GM18526 (cell line): ENCODE results near the gene TET3.

Experiments
- POLR2A ChIP-seq: IDR thresholded peaks from 3 replicates; pipeline ENCODE4 v1.6.1; 2011; ENCODE audit not compliant: insufficient read length; ENCODE audit errors: extremely low read depth

TET3 gene

DNA sequence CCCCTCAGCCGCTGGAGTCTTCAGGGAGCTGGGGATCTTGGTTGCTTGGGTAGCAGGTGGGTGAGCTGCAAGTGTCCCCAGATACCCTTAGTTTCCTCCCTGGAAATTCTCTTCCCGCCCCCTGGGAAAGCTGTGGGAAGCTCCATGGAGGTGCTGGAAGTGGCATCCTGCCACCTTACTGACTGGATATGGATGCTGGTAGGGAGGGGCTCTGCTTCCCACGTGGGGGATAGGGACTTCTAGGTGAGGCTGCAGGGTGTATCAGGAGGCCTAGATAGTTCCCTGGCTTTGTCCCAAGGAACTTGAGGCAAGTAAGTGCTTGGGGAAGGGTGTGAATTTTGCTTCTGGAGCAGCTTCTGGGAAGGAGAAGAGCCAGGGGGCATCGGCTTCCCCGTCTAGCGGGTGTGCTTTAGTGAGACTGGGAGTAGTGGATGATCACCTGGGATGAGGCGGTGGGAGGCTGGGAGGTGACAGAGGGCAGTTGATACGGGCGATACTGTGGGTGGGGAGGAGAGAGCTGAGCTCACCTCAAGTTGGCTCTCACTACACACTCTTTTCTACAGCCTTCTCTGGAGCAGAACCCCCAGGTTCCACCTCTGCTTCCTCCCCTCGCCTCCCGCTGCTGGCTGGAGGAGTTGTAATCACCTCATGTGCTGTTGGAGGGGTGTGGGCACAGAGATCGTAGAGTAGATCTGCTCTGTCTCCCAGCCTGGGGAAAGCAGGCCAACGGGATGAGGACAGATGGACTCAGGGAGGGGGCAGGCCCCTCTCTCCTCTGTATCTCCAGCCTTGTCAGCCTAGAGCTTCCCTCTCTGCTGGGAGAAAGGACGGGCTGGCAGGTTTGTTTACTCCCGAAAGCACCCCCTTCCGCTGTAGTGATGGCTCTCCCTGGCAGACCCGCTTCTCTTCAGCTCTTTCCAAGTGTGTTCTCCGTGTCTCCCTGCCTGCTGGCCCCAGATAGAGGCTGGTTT lies 19.8 kb downstream of the TET3 start:
- no peak for TF ChIP-seq POLR2A

DNA sequence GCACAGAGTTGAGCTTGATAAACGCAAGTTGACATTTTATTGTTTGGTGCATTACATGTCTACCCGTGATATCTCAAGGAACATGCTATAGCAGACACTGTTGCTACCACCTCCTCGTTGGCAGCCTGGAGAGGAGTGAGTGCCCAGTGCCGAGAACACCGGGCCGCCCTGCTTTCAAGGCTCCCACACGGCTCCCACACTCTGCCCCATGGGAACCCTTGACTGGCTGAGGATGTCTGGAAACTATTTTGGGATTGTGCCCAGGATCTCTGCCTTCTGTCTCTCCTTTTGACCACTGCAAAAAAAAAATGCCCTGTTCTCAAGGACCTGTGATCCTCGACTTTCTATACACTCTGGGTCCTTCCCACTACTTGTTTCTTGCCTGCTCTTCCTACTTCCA lies 21.1 kb downstream of the TET3 start:
- no peak for TF ChIP-seq POLR2A

DNA sequence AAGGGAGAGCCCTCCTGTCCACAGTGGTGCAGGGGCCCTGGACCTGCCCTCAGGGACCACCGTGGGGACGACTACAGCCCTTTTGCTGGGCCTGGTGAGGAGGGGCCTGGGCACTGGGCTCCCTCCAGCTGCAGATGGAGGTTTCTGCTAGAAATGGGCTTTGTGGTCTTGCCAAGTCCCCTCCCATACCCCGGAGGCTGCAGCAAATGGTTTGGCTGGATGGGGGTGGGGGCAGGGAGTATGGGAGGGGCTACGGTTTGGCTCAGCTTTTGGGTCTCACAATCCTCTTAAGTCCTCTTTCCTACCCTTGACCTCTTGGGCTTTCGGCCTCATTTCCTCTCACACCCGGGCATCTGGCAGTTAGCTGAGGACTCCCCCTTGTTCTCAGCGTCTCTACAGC lies 21.7 kb downstream of the TET3 start:
- TF ChIP-seq POLR2A, result no peak

DNA sequence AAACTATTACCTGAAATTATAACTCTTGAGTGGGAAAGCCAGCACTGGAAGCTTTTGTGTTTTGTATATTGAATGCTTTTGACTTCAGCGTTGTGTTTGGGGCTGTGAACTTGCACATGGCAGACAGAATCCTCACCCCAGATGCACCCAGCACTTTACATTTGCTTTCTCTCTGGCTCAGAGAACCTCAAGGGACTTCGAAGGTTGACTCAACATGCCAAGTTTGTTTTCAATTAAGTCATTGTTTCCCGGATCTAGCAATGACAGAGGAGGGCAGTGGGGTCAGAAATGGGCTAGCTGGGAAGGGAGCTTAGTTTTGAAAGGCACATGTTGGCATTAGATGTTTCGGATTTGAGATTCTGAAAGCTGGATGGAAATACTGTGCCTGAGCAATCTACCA lies 22.4 kb downstream of the TET3 start:
- no peak for TF ChIP-seq POLR2A

DNA sequence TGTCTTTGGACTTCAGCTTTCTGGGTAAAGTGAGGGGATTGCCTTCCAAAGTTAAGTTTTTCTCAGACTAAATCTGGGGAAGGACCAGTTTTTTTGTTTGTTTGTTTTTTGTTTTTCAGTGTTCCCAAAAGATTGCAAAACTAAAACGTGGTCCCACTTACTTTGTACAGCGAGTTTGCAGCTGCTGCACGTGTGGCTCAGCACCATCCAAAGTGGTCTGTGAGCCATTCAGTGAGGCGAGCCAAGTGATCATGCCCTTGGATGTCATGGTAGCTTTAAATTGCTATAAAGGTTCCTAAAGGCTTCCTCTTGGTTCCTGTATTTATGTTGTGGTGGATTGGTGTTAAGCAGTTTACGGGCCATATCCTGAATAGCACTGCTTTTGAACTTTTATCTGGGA lies 23.0 kb downstream of the TET3 start:
- TF ChIP-seq POLR2A, result no peak

DNA sequence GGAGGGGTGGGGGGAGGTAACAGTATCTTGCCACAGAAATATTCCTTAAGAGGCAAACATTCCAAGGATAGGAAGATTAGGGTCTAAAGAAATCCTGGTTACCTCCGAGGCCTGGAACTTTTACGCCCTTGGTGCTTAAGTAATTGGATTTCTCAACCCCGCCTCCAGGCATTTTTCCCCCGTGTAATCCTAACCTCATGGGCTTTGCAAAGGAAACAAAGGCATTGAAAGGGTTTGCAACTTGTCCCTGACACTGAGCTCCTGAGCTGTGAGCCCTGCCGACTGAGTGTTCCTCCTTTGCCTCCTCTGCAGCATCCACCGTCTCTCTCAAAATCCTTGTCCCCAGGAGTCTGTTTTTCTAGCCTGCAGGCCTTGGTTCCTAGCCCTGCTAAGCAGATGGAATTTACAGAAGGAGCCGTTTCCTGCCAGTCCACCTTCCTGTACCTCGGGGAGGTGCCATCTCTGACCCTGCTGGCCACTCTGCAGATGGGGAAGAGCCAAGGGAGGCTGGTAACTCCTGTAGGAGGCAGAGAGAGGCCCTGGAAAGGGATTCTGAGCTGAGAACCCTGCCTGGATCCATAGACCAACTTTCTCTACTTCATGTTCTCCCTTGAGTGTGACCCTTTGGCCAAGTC lies 24.2 kb downstream of the TET3 start:
- TF ChIP-seq POLR2A, result no peak

DNA sequence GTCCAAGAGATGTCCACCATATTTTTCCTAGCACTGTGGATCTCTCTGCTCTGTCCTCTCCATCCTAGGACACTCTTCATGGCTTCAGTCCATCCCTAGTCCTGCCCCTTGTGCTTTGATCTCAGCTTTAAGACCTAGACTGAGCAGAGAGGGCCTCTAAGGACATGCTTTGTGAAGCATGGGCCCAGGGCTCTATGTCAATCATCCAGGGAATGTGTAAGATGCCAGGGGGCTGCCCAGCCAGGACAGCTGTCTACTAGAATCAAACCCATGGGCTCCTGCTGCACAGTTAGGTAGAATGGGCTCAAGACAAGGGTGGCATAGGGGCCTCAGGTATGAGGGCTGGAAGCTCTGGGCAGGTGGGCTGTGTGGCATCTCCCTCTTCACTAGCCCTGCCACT lies 24.9 kb downstream of the TET3 start:
- no peak for TF ChIP-seq POLR2A

DNA sequence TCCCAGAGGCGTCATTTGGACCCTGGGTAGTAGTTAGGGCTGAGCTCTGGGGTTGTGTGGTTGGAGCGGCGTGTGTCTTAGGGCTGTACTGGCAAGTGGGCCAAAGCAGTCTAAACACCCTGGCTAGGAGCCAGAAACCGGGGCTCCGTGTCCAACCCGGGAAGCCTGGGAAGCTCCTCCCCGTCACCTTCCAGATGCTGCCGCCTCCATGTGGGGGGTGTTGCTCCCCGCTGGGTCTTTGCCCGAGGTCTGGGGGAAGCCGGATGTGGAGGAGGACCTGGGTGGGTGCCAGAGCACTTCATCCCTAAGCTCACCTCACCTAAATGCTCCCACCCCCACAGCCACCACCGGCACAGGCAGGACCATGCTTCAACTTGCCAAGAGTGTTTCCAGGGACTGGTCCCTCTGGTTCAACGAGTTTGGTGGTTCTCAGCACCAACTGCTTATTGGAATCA lies 25.4 kb downstream of the TET3 start:
- TF ChIP-seq POLR2A, result no peak

DNA sequence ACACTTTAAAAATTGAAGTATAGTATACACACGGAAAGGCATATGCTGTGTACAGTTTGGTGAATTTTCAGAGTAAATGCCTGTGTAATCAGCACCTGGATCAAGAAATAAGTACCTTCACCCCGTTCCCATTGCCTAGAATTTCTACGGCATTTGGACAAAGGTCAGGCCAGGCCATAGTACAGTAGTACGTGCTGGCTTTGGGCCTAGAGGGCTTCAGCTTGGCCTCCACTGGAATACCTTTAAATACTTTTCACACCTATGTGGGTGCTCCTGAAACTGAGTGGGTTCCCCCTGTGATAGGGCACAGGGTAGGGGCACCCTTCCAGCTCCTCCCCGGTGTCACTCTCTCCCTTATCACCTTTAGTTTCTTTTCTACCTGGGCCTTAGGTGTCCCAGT lies 26.5 kb downstream of the TET3 start:
- no peak for TF ChIP-seq POLR2A

DNA sequence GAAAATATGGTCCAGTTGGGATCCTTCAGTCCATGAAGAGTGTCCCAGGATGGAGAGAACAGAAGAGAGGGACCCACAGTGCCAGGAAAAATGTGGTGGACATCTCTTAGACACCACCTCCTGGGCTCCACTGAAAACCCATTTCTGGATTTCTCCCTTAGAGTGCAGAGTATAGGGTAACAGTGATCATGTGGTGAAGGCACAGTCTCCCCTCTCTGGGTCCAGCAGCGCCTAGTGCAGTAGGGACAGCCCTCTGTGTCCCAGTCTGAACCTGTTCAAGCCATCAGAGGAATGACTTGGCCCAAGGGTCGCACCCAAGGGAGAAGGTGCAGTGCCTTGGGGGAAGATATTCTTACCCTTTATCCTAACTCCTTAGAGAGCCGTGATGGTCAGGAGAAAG lies 30.1 kb downstream of the TET3 start:
- no peak for TF ChIP-seq POLR2A

DNA sequence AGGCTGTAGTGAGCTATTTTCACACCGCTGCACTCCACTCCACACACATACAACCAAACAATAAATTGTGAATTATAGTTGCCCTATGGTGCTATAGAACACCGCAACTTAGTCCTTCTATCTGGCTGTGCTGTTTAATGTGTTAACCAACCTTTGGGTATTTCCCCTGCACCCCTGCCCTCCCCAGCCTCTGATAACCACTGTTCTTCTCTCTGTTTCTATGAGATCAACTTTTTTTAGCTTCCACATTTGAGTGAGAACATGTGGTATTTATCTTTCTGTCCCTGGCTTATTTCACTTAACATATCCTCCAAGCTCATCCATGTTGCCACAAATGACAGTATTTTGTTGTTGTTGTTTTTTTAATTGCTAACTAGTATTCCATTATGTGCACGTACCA lies 32.5 kb downstream of the TET3 start:
- TF ChIP-seq POLR2A, result no peak

DNA sequence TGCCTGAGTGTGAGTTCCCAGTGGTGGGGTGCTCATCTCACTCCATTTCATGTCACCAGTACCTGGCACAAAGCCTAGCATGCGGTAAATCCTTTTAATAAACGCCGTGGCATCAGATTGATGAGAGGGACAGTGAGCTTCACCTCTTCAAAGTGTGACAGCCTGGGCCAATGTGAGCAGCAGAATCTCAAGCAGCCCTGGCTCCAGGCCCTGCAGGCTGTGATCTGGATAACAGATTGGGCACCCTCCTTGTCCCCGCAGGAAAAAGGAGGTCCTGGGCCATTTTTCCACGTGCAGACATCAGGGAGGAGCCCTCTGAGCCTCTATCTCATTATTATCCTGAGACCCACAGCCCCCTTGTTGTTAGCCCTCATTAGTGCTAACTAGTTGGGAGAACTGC lies 34.8 kb downstream of the TET3 start:
- no peak for TF ChIP-seq POLR2A

DNA sequence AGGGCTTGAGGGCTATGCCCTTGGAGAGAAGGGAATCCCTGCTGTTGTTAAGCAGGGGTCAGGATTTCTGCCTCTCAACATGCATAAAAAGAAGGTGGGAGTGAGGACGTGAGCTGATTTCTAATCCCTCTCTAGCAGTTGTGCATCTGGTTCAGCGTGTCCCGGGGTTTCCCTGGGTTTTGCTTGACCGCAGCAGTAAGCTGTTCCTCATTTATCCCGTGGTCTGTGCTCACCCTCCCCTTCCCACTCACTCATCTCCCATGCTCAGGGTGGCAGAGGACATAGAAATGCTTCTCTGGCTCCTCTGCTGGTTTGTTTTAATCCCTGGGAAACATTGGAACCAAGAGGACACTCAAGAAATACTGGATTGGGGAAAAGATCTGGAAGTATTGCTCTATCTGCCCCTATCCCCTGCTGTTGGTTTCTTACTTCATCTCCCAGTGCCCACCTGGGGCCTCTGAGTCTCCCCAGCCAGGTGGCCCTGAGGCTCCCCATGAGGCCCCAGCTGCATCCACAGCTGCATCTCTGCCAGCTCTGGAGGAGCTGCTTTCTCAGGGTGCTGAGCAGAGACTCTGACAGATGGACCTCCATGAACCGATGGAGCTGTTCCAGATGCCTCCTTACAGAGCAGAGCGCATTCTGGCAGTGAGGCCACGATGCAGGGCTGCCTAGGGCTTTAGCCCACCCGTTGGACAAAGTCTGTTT lies 36.1 kb downstream of the TET3 start:
- TF ChIP-seq POLR2A, result no peak

DNA sequence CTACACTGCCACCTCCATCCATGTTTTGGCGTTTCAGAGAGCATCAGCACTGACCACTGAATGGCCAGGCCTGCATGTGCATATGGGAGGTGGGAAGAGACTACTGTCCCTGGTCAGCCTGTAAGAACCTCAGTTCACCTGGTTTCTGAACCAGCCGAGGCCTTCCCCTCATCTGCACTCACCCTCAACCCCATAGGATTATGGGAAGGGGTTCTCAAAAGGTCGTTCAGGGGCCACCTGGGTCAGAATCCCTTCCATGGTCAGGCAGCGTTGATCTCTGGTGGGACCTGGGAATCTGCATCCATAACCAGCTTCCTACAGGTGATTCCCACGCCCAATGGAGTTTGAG lies 36.7 kb downstream of the TET3 start:
- no peak for TF ChIP-seq POLR2A

DNA sequence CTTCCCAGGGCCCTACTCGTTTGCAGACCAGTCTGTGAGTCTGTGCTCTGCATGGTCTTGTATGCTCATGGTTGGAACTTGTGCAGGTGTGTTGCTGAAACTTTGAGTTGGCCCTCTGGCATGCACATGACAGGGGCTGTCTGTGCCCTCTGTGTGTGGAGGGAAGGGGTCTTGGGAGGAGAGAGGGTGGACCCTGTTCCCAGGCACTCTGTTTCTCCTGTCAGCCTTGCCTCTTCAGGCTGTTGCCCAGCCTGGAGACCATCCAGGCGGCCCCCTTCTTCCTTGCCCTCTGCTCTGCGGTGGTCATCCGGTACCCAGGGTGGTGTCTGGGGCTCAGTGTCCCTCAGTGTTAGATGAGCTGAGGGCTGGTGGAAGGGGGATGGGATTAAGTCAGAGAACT lies 39.5 kb downstream of the TET3 start:
- TF ChIP-seq POLR2A, result no peak
